Activated T-helper 1 cell treated with anti-CD3 and anti-CD28 coated beads, Interleukin-2, amount 50 U/mL, for 16 hours (primary cell): Measurements from ENCODE around the gene SLC9B1.
"Not testable (repeated sequence)": the region's sequence is repeated elsewhere in the genome, so short reads cannot be mapped to it uniquely, and the experiment has no call there.

ENCODE experiments used
- DNase-seq, 2 donors: peaks; one replicate each; pipeline ENCODE4 v3.0.0-alpha.2; 2020; ENCODE audit warnings: low read depth in 1 of 2, low spot score in 1 of 2

The SLC9B1 gene

GRCh38 chr4:103012060-103012459 lies 7.4 kb downstream of the SLC9B1 start:
- DNase-seq: no peak

GRCh38 chr4:103011378-103012025 lies 8.0 kb downstream of the SLC9B1 start:
- no peak for DNase-seq

- no peak for DNase-seq
Measured at GRCh38 chr4:103010804-103011203, 8.7 kb downstream of the SLC9B1 start.

GRCh38 chr4:103008875-103009729 lies 10.4 kb downstream of the SLC9B1 start:
- DNase-seq: no peak

- DNase-seq: no peak
Measured at GRCh38 chr4:103002551-103002950, 17.0 kb downstream of the SLC9B1 start.

GRCh38 chr4:102994803-102995202 lies 24.7 kb downstream of the SLC9B1 start:
- no peak for DNase-seq

- not testable (repeated sequence) for DNase-seq
Measured at GRCh38 chr4:102993985-102994384, 25.5 kb downstream of the SLC9B1 start.

GRCh38 chr4:102988429-102989020 lies 31.0 kb downstream of the SLC9B1 start:
- no peak for DNase-seq

- no peak for DNase-seq
Measured at GRCh38 chr4:102981005-102981404, 38.5 kb downstream of the SLC9B1 start.

- DNase-seq: not testable (repeated sequence)
Measured at GRCh38 chr4:102961813-102962212, 57.7 kb downstream of the SLC9B1 start.

- DNase-seq: no peak
Measured at GRCh38 chr4:102959496-102959895, 60.0 kb downstream of the SLC9B1 start.

- DNase-seq: no peak
Measured at GRCh38 chr4:102945066-102945465, 74.4 kb downstream of the SLC9B1 start.

GRCh38 chr4:102938063-102938462 lies 81.4 kb downstream of the SLC9B1 start:
- not testable (repeated sequence) for DNase-seq

- DNase-seq: no peak
Measured at GRCh38 chr4:102935716-102936115, 83.8 kb downstream of the SLC9B1 start.

GRCh38 chr4:102919697-102920096 lies 99.8 kb downstream of the SLC9B1 start:
- DNase-seq: not testable (repeated sequence)

- DNase-seq: no peak
Measured at GRCh38 chr4:102918859-102919258, 100.6 kb downstream of the SLC9B1 start.

GRCh38 chr4:102901804-102902203 lies 117.7 kb downstream of the SLC9B1 start:
- no peak for DNase-seq

GRCh38 chr4:102897610-102898009 lies 121.9 kb downstream of the SLC9B1 start:
- not testable (repeated sequence) for DNase-seq

GRCh38 chr4:102896547-102896946 lies 123.0 kb downstream of the SLC9B1 start:
- not testable (repeated sequence) for DNase-seq

- DNase-seq: not testable (repeated sequence)
Measured at GRCh38 chr4:102889866-102890265, 129.6 kb downstream of the SLC9B1 start.

- not testable (repeated sequence) for DNase-seq
Measured at GRCh38 chr4:102888570-102888969, 130.9 kb downstream of the SLC9B1 start.

GRCh38 chr4:102883278-102883677 lies 136.2 kb downstream of the SLC9B1 start:
- no peak for DNase-seq
